Skeletal muscle cell (primary cell): ENCODE measurements around the gene CEBPB.
"Not testable (repeated sequence)": the region's sequence is repeated elsewhere in the genome, so short reads cannot be mapped to it uniquely, and the experiment has no call there.

Experiments used
- DNase-seq: peaks from one replicate; pipeline ENCODE4 v3.0.0-alpha.2; 2010; ENCODE audit warnings: low read depth
- H3K4me3 ChIP-seq: 2 replicates; pipeline ENCODE4 v1.5.1; 2011; ENCODE audit warnings: low read depth, mild to moderate bottlenecking, control low read depth, low read length, moderate library complexity

Gene CEBPB

DNA sequence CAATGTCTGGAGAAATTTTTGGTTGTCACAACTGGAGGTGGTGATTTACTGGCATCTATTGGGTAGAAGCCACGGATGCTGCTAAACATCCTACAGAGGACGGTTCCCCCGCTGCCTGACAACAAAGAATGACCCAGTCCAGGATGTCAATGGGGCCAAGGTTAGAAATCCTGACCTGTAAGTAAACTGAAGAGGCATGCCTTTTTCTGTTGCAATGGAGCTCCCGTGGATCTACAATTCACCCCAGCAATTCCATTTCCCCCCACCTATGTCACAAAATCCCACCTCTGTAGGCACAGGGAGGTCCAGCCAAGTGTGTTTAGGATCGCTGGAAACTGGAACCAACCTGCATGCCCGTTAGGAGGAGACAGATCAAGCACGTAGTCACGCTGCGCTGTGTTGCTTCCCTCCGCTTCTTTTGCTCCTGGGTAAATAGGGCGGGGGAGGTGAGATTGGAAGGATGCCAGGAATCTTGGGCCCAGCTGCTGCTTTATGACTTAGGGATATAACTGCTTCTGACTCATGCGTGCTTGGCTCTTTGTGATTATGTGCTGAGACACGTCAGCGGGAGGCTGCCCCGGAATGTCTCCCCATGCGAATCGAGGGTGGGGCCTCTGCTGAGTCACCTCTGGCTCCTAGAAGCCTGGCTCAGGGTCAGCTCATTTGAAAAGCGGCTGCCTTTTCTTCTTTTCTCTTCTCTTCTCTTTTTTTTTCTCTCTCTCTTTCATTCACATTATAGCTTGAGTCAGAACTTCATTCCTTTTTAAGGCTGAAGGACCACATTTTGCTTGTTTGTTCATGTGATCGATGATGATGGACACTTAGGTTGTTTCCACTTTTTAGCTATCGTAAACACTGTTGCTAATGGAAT lies 24.7 kb upstream of the CEBPB start:
- DNase-seq = peak; percentile 100
- H3K4me3 ChIP-seq = peak overlapping the region; percentile 39

DNA sequence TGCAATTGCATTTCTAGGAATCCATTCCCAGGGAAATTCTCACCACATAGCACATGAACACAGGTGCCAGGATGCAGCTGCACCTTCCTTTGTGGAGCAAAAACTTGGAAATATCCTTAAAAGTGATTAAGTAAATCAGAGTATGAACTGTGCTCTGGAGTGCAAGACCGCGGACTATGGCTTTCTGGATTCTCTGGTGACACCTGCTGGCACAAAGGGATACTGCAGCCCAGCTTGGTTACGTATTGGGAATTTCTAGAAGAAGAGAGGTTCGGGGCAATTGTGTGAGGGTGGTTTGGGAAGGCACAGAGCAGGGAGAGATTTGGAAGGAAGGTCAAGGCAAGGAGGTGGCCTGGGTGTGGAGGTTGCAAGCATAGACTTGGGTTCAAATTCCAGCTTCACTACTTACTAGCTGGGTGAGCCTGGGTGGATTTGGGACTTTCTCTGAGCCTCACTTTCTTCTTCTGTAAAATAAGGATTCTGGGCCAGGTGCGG lies 21.3 kb upstream of the CEBPB start:
- DNase-seq = no peak

DNA sequence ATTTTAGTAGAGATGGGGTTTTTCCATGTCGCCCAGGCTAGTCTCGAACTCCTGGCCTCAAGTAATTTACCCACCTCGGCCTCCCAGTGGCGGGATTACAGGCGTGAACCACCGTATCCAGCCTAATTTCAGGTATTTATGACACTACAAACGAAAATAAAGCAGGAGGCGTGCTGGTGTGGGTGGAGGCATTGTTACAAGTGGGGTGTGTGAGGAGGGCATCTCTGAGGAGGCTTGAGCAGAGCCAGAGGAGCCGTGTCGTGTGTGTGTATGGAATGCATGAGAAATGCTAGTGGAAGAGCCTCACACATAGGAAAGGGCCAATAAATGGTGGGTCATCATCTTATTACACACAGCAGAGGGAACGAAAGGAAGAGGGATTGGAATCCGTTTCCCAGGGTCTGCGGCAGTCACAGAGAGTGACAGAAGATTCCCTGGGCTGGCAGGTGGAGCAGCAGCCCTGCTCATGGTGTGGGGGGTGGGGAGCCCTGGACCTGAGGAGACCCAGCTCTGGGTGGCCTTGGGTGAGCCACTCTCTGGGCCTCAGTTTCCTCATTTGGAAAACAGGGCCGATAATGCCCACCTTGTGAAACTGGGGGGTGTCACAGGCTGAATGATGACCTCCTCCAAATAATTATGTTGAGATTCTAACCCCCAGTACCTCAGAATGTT lies 19.9 kb upstream of the CEBPB start:
- H3K4me3 ChIP-seq = no peak overlapping the region
- DNase-seq = no peak

More for the DNA sequence above, 21.3 kb upstream of the CEBPB start:
- no peak overlapping the region for H3K4me3 ChIP-seq

- DNase-seq = no peak
- H3K4me3 ChIP-seq = peak overlapping the region; percentile 46
Observed at GRCh38 chr20:50172347-50173013, 18.1 kb upstream of the CEBPB start.

- no peak overlapping the region for H3K4me3 ChIP-seq
- DNase-seq = no peak
Observed at GRCh38 chr20:50174456-50174855, 16.2 kb upstream of the CEBPB start.

- H3K4me3 ChIP-seq = no peak overlapping the region
- DNase-seq = no peak
Observed at GRCh38 chr20:50175938-50176933, 14.4 kb upstream of the CEBPB start.

DNA sequence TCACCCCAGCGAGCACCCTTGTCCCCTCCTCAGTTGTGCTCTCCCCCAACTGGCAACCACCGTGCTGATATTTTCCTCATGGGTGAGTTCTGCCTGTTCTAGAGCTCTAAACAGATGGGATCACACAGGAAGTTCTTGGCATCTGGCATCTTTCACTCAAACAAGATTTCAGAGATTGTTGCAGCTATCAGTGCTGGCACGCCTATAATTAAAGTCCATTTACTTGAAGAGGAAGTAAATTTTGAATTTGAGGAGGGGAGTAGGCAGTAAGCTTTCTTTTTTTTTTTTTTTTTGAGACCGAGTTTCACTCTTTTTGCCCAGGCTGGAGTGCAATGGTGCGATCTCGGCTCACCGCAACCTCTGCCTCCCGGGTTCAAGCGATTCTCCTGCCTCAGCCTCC lies 12.0 kb upstream of the CEBPB start:
- not testable (repeated sequence) for DNase-seq, H3K4me3 ChIP-seq

DNA sequence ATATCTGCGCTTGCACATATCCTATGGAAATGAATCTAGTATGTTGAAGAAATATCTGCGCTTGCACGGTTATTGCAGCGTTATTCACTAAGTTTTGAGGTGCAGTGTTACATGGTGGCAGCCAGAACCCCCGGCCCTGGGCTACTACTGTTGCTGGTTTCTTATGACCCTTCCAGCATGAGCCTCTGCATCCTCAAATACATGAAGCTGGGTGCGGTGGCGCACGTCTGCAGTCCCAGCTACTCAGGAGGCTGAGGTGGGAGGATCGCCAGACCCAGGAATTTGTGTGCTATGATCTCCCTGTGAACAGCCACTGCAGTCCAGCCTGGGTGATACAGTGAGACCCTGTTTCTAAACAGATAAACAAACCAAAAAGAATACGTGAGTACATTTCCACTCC lies 9.3 kb upstream of the CEBPB start:
- DNase-seq = no peak
- H3K4me3 ChIP-seq = no peak overlapping the region

- DNase-seq = no peak
- H3K4me3 ChIP-seq = no peak overlapping the region
Observed at GRCh38 chr20:50182346-50182745, 8.3 kb upstream of the CEBPB start.

GRCh38 chr20:50185426-50185825 lies 5.2 kb upstream of the CEBPB start:
- no peak for DNase-seq
- H3K4me3 ChIP-seq = no peak overlapping the region

DNA sequence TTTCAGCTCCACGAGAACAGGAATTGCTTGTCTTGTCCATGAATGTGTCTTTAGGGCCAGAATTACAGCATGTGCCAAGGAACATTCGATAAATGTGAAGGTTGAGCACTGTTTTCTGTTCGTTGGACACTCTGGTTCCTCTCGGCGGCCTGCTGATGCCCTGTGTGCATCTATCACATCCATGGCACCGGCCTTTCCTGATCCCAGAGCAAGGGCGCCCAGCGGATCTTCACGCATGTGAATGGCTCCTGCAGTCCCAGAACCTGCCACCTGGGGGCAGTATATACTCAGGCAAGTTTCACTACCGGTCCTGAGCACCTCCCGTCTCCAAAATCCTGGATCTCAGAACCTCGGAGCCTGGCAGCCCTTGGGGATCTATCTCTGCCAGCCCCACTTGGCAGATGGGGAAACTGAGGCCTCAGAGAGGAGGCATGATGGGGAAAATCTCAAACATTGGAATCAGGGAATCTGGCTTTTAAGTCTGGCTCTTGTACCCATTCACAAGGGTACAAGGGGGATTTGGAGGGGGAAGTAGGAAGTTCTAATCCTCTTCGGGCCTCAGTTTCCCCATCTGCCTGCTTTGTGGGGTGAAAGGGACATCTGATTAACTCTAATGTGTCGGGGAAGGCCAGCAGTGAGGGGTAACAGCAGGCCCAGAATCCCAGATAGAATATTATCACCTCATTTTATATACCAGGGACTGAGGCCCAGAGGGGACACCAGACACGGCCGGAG lies 4.3 kb upstream of the CEBPB start:
- no peak overlapping the region for H3K4me3 ChIP-seq
- no peak for DNase-seq

DNA sequence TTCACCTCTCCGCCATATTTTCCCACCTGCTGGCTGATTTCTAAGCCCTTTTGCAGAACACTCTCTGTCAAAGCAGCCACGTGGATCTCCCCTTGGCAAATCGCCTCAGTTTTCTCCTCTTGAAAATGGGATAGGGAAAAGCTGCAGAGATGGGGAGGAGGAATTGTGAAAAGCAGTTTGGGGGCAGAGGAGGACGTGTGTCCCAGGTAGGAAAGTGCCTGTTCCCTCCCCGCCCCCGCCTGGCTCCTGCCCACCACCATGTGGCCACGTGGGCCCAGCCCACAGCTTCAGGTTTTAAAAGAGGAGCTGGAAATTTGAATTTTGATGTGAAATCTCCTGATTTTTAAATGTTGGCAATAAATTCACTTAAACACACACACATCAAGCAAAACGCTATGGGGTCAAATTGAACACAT lies 3.6 kb upstream of the CEBPB start:
- DNase-seq = no peak

DNA sequence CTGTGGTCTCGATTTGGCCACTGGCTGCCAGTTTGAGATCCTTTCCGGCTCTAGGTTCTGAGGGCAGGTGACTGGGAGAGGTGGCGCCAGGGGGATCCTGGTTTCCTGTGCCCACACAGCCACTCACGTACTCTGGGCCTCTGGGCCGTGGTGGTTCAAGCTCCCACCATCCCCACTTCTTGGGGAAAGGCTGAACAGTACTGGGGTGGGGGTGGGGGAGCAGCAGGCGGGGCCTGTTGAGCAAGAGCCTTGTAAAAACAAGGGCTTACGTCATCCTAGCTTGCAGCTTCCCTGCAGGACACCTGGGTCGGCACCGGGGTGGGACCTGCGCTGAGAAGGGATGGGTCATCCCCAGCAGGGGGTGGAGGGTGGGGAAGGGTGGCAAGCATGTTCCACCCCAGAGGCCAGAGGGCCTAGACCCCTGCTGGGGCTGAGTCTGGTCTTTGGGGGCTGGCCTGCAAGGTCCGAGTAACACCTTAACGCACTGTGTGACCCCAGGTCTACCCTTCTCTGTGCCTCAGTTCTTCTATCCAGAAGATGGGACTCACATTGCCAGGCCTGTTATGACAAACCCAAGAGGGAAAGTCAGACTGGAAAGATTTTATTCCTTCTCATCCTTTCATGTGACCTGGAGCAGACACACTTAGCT lies 3.1 kb upstream of the CEBPB start:
- DNase-seq = peak; percentile 52
- no peak overlapping the region for H3K4me3 ChIP-seq

More for the DNA sequence above, 3.6 kb upstream of the CEBPB start:
- H3K4me3 ChIP-seq = no peak overlapping the region

GRCh38 chr20:50188287-50188688 lies 2.3 kb upstream of the CEBPB start:
- H3K4me3 ChIP-seq = no peak overlapping the region
- DNase-seq = no peak

DNA sequence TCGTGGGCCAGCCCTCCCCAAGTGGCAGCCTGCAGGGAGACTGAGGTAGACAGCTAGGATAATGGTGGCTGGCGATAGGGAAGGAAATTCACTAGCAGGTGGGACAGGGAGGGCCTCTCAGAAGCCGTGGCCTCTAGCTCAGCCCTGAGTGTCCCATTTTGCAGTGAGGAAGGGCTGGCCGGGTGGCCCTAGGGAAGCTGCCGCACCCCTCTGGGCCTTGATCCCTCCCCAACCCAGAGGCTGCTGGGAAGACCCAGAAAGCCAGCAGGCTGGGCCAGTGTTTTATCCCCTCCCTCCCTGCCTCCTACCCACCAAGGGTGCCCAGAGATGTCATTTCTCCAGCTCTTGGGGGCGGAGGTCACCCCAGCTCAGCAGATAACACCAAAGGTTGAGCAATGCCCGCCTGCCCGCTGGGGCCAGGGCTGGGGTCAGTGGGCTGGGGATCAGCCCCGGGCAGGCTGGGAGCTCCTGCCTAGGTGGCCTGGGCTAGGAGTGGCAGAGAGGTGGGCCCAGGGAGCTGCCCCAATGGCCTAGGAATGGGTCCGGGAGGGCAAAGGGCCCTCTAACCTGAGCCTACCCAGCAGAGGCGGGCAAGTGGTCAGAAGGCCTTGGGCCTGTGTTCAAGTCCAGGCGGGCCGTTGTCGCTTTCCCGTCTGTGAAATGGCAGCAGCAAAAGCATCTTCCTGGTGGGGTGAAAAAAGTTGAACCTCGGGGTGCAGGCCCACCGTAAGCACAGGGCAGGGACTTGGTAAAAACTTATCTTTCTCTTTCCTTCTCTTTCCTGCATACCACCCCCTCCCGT lies 1.6 kb upstream of the CEBPB start:
- H3K4me3 ChIP-seq = no peak overlapping the region
- DNase-seq = no peak

DNA sequence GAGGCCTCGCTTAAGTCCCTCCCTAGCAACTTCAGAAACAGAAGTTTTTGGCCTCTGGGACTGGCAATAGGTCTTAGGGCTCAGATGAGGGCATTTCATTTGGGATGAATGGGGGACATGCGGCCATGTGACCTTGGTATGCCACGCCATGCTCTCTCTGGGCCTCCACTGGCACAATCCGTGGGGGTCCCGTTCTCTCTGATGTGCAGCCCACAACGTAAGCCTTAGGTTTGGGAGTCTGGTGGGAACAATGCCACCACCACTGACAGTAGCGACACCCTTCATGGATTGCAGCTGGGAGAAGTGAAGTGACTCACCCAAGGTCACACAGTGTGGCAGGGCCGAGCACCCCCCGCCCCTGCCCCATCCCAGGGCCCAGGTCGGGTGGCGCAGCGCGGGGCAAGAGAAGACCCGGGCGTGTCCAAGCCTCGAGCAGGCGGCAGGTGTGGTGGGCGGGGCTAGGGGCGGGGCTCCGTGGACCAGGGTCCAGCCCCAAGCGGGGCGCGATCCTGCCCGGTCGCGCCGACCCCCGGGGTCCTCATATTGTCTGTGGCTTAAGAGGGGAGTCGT lies 864 bp upstream of the CEBPB start:
- H3K4me3 ChIP-seq = peak overlapping the region; percentile 7
- DNase-seq = no peak

- no peak for DNase-seq
- H3K4me3 ChIP-seq = peak overlapping the region; percentile 92
Observed at GRCh38 chr20:50191065-50191543, 474 bp downstream of the CEBPB start.
